Neural progenitor cell (in vitro differentiated cells): ENCODE measurements around the gene CDC42EP3.

ENCODE experiments used
- CTCF ChIP-seq: fragments of 200-600 bp; sonication (generic); IDR thresholded peaks from 2 replicates; pipeline ENCODE4 v1.5.1; 2017; ENCODE audit warnings: antibody characterized with exemption, mild to moderate bottlenecking
- EZH2phosphoT487 ChIP-seq: fragments of 200-600 bp; sonication (generic); IDR thresholded peaks from 2 replicates; pipeline ENCODE4 v1.6.1; 2017; ENCODE audit warnings: antibody characterized with exemption

GRCh38 chr2:37653805-37654378 lies 17.6 kb downstream of the CDC42EP3 start:
- no peak for TF ChIP-seq CTCF
- no peak for TF ChIP-seq EZH2phosphoT487
